AG10803 (cell line): ENCODE measurements around the gene RGP1.

Experiments used
- DNase-seq: peaks from one replicate; pipeline ENCODE4 v3.0.0; 2010; ENCODE audit warnings: low read depth
- H3K4me3 ChIP-seq: 2 replicates; pipeline ENCODE4 v1.5.1; 2011; ENCODE audit warnings: mild to moderate bottlenecking, low read length, control low read depth
- CTCF ChIP-seq: conservative IDR thresholded peaks from 2 replicates; pipeline ENCODE4 v1.5.1; 2011; ENCODE audit warnings: mild to moderate bottlenecking, low read length, control low read depth, inconsistent platforms

Gene RGP1

GRCh38 chr9:35769763-35770162 is 20.7 kb downstream of the RGP1 start:
- H3K4me3 ChIP-seq: no peak overlapping the region
- no peak for TF ChIP-seq CTCF
- no peak for DNase-seq

GRCh38 chr9:35771075-35771433 is 22.0 kb downstream of the RGP1 start:
- no peak for DNase-seq
- TF ChIP-seq CTCF: no peak
- no peak overlapping the region for H3K4me3 ChIP-seq

GRCh38 chr9:35771534-35771933 is 22.4 kb downstream of the RGP1 start:
- no peak for TF ChIP-seq CTCF
- DNase-seq: no peak
- no peak overlapping the region for H3K4me3 ChIP-seq

GRCh38 chr9:35771943-35772342 is 22.9 kb downstream of the RGP1 start:
- DNase-seq: no peak
- TF ChIP-seq CTCF: no peak
- no peak overlapping the region for H3K4me3 ChIP-seq

GRCh38 chr9:35774907-35775635 is 26.0 kb downstream of the RGP1 start:
- no peak for DNase-seq
- no peak for TF ChIP-seq CTCF
- H3K4me3 ChIP-seq: no peak overlapping the region

- TF ChIP-seq CTCF: no peak
- DNase-seq: no peak
- H3K4me3 ChIP-seq: no peak overlapping the region
Measured at GRCh38 chr9:35776018-35776417, 26.9 kb downstream of the RGP1 start.

- TF ChIP-seq CTCF: no peak
- DNase-seq: no peak
- no peak overlapping the region for H3K4me3 ChIP-seq
Measured at GRCh38 chr9:35778496-35778895, 29.4 kb downstream of the RGP1 start.
